Panc1 (cell line): Measurements from ENCODE around the gene CACNA1C. TPM values are rescaled to one million over a fixed set of nuclear protein-coding genes. Genes with fewer than 3 reads are reported as not detected.
"Not testable (repeated sequence)": the region's sequence is repeated elsewhere in the genome, so short reads cannot be mapped to it uniquely, and the experiment has no call there.

Experiments
- ATAC-seq: fragments of 200-7000 bp; cut with Tn5 transposase; 2 replicates; pipeline ENCODE4 v1.9.1; 2020; ENCODE audit warnings: mild to moderate bottlenecking, moderate library complexity
- BruUV-seq: library from RNA; stranded (reverse); fragments of 400-500 nt; replicated peaks from 2 replicates; lab custom pipeline; 2021; lab: Mats Ljungman, UMichigan
- CTCF ChIA-PET: fragments of 300-600 bp; sonication (Branson Sonifier 250); formaldehyde crosslinking; loops from one replicate; lab custom pipeline; 2022; ENCODE audit warnings: antibody characterized with exemption; lab: Charles Lee
- POLR2A ChIA-PET: fragments of 300-600 bp; sonication (Branson Sonifier 250); formaldehyde crosslinking; loops from one replicate; lab custom pipeline; 2022; ENCODE audit warnings: antibody characterized with exemption; lab: Charles Lee
- DNase-seq: peaks from one replicate; pipeline ENCODE4 v3.0.0-alpha.2; 2010; ENCODE audit warnings: low read depth, low spot score
- H3K27ac ChIP-seq: 2 replicates; pipeline ENCODE4 v1.5.1; 2011; ENCODE audit warnings: mild to moderate bottlenecking, low read length, inconsistent platforms
- H3K27me3 ChIP-seq: fragments of 200-500 bp; sonication (Bioruptor generic); 2 replicates; pipeline ENCODE4 v1.6.0; 2014; ENCODE audit warnings: low read length, inconsistent platforms; ENCODE audit not compliant: control insufficient read depth, insufficient read depth
- H3K36me3 ChIP-seq: fragments of 200-500 bp; sonication (Bioruptor generic); 2 replicates; pipeline ENCODE4 v1.5.1; 2014; ENCODE audit warnings: inconsistent platforms, mild to moderate bottlenecking, low read length, moderate library complexity; ENCODE audit not compliant: control insufficient read depth, insufficient read depth
- H3K4me1 ChIP-seq: 2 replicates; pipeline ENCODE4 v1.5.1; 2011; ENCODE audit warnings: inconsistent platforms, mild to moderate bottlenecking, low read length, moderate library complexity; ENCODE audit not compliant: control insufficient read depth, insufficient read depth
- H3K4me3 ChIP-seq, 2 experiments: 2 replicates each; pipeline ENCODE4 v1.5.1; 2011 to 2012; ENCODE audit warnings: low read depth in 2 of 2, low read length in 2 of 2, mild to moderate bottlenecking in 2 of 2, inconsistent platforms in 1 of 2, moderate library complexity in 1 of 2
- H3K9me3 ChIP-seq: fragments of 200-500 bp; sonication (Bioruptor generic); 2 replicates; pipeline ENCODE4 v1.5.1; 2014; ENCODE audit warnings: low read depth, mild to moderate bottlenecking, inconsistent platforms, low read length, moderate library complexity; ENCODE audit not compliant: control insufficient read depth, insufficient read depth
- POLR2AphosphoS5 ChIP-seq: IDR thresholded peaks from 2 replicates; pipeline ENCODE4 v1.6.1; 2012; ENCODE audit warnings: mild to moderate bottlenecking, low read depth, low read length, moderate library complexity
- in situ Hi-C: cut with HindIII; loops from 2 replicates; pipeline ENCODE4 v1.10.0; 2016; ENCODE audit warnings: low sequenced_read_pairs, low pct_unique_long_range_greater_than_20kb
- intact Hi-C: fragments of 100-400 bp; cut with micrococcal nuclease; formaldehyde crosslinking; loops from one replicate; pipeline ENCODE4 v1.10.0; 2022; ENCODE audit not compliant: unreplicated experiment
- total RNA-seq: library from RNA; stranded (reverse); gene quantifications from one replicate; pipeline ENCODE4 v1.2.1, GENCODE V29; 2021; ENCODE audit not compliant: unreplicated experiment
- TF ChIP-seq, protein P1 (sequence below), 2 experiments: IDR thresholded peaks; 2 replicates each; pipeline ENCODE4 v1.6.1; 2011 to 2012; ENCODE audit warnings: low read depth in 2 of 2, control low read depth in 1 of 2, low read length in 1 of 2, mild to moderate bottlenecking in 1 of 2, moderate library complexity in 1 of 2; ENCODE audit not compliant: insufficient read depth in 1 of 2
- TF ChIP-seq, protein P2 (sequence below): fragments of 450-650 bp; IDR thresholded peaks from 2 replicates; pipeline ENCODE4 v1.5.1; 2017; ENCODE audit warnings: mild to moderate bottlenecking

The CACNA1C gene
- total RNA-seq, 1 experiment from 2014 or later: 0.03 TPM

DNA sequence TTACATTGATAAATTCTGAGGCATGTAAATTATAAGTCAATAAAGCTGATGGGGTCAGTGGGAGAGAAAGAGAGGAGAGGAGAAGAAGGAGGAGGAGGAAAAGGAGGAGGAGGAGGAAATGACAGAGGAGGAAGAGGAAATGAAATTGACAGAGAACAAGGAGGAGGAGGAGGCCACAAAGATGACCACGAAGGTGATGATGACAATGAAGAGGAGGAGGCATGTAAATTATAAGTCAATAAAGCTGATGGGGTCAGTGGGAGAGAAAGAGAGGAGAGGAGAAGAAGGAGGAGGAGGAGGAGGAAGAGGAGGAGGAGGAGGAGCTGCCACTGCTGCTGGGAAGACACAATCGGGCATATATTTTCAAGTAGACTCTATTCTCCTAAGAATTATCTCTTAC lies 438.6 kb downstream of the CACNA1C start:
- DNase-seq, in situ Hi-C loops, POLR2A ChIA-PET, H3K4me3 ChIP-seq, H3K27ac ChIP-seq, H3K36me3 ChIP-seq, H3K4me1 ChIP-seq, intact Hi-C loops, CTCF ChIA-PET, H3K9me3 ChIP-seq, BruUV-seq, ATAC-seq: not testable (repeated sequence)
- peaks cover 14% of the 10 kb centered on the region for H3K27me3 ChIP-seq

DNA sequence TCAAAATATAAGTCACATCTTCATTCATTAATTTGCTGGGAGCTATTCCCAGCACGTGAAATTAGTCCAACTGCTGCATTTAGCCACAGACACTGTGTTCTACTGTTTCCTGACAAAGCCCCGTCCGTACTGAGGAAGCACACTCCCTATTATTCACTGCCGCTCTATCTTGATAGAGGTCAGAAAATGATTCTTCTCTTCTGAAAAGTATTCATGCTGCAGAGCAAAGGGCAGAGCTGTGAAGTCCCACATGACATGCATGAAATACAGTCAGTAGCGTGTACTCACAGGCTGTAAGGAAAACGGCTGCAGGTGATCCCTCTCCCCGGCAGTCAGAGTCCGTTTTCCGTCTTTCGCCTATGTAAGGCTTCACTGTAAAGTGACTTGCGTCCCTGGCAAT lies 439.4 kb downstream of the CACNA1C start:
- DNase-seq: no peak
- no peaks in the 10 kb centered on the region for H3K36me3 ChIP-seq
- in situ Hi-C loops: no loop called here
- TF ChIP-seq, protein P1, sequence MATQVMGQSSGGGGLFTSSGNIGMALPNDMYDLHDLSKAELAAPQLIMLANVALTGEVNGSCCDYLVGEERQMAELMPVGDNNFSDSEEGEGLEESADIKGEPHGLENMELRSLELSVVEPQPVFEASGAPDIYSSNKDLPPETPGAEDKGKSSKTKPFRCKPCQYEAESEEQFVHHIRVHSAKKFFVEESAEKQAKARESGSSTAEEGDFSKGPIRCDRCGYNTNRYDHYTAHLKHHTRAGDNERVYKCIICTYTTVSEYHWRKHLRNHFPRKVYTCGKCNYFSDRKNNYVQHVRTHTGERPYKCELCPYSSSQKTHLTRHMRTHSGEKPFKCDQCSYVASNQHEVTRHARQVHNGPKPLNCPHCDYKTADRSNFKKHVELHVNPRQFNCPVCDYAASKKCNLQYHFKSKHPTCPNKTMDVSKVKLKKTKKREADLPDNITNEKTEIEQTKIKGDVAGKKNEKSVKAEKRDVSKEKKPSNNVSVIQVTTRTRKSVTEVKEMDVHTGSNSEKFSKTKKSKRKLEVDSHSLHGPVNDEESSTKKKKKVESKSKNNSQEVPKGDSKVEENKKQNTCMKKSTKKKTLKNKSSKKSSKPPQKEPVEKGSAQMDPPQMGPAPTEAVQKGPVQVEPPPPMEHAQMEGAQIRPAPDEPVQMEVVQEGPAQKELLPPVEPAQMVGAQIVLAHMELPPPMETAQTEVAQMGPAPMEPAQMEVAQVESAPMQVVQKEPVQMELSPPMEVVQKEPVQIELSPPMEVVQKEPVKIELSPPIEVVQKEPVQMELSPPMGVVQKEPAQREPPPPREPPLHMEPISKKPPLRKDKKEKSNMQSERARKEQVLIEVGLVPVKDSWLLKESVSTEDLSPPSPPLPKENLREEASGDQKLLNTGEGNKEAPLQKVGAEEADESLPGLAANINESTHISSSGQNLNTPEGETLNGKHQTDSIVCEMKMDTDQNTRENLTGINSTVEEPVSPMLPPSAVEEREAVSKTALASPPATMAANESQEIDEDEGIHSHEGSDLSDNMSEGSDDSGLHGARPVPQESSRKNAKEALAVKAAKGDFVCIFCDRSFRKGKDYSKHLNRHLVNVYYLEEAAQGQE (IDR thresholded peaks at IDR 0.05; ENCODE audit: insufficient read depth in 1 of 2, low read depth in 2 of 2, low read length in 1 of 2): no peak
- TF ChIP-seq POLR2AphosphoS5: no peak
- TF ChIP-seq, protein P2, sequence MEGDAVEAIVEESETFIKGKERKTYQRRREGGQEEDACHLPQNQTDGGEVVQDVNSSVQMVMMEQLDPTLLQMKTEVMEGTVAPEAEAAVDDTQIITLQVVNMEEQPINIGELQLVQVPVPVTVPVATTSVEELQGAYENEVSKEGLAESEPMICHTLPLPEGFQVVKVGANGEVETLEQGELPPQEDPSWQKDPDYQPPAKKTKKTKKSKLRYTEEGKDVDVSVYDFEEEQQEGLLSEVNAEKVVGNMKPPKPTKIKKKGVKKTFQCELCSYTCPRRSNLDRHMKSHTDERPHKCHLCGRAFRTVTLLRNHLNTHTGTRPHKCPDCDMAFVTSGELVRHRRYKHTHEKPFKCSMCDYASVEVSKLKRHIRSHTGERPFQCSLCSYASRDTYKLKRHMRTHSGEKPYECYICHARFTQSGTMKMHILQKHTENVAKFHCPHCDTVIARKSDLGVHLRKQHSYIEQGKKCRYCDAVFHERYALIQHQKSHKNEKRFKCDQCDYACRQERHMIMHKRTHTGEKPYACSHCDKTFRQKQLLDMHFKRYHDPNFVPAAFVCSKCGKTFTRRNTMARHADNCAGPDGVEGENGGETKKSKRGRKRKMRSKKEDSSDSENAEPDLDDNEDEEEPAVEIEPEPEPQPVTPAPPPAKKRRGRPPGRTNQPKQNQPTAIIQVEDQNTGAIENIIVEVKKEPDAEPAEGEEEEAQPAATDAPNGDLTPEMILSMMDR: no peak
- H3K4me3 ChIP-seq: no peak overlapping the region
- H3K27ac ChIP-seq: no peak overlapping the region
- no peaks in the 10 kb centered on the region for H3K4me1 ChIP-seq
- no TSS peak for BruUV-seq
- H3K9me3 ChIP-seq: no peaks in the 10 kb centered on the region
- peaks cover 15% of the 10 kb centered on the region for H3K27me3 ChIP-seq
- POLR2A ChIA-PET: no interaction called here
- CTCF ChIA-PET: no interaction called here
- intact Hi-C loops: no loop called here
- no peak for ATAC-seq

DNA sequence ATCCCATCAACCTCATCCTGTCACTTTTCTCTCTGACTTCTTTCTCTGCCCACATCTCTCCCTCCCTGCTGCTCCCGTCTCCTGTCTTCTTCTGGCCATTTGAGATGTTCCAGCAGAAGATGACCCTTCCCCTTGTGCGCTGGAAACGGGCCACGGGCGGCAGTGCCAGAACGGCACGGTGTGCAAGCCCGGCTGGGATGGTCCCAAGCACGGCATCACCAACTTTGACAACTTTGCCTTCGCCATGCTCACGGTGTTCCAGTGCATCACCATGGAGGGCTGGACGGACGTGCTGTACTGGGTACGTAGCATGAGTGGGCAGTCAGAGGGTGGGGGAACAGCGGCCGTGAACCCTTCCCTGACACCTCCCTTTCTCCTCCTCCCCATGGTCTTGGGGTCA lies 440.3 kb downstream of the CACNA1C start:
- DNase-seq (no peak), ATAC-seq (no peak)
- POLR2A ChIA-PET: no interaction called here
- intact Hi-C loops (no loop called here), in situ Hi-C loops (no loop called here)
- no peak overlapping the region for H3K27ac ChIP-seq
- H3K36me3 ChIP-seq: no peaks in the 10 kb centered on the region
- H3K9me3 ChIP-seq: no peaks in the 10 kb centered on the region
- CTCF ChIA-PET: no interaction called here
- no TSS peak for BruUV-seq
- TF ChIP-seq POLR2AphosphoS5: no peak
- TF ChIP-seq, protein P1 (IDR thresholded peaks at IDR 0.05; ENCODE audit: insufficient read depth in 1 of 2, low read depth in 2 of 2, low read length in 1 of 2): no peak
- peaks cover 14% of the 10 kb centered on the region for H3K27me3 ChIP-seq
- H3K4me3 ChIP-seq: no peak overlapping the region
- H3K4me1 ChIP-seq: no peaks in the 10 kb centered on the region
